HG02623 (cell line): ENCODE measurements around the gene CAMK1.
A peak's percentile ranks its signal among the peaks of the same experiment; 100 is the strongest.
"Not testable (repeated sequence)": the region's sequence is repeated elsewhere in the genome, so short reads cannot be mapped to it uniquely, and the experiment has no call there.

Experiments
- ATAC-seq: cut with Tn5 transposase; IDR thresholded peaks from one replicate; pipeline ENCODE4 v1.9.1; 2021; ENCODE audit warnings: moderate library complexity; ENCODE audit not compliant: unreplicated experiment

CAMK1 gene

GRCh38 chr3:9776896-9777693, 7.3 kb upstream of the CAMK1 start:
- ATAC-seq, result no peak

GRCh38 chr3:9771007-9771406, 1.3 kb upstream of the CAMK1 start:
- ATAC-seq, result not testable (repeated sequence)

GRCh38 chr3:9770276-9770812, 597 bp upstream of the CAMK1 start:
- ATAC-seq, result no peak

GRCh38 chr3:9769012-9769411, 735 bp downstream of the CAMK1 start:
- ATAC-seq, result no peak

- ATAC-seq, result no peak
Observed at GRCh38 chr3:9768141-9768775, 1.5 kb downstream of the CAMK1 start.

- no peak for ATAC-seq
Observed at GRCh38 chr3:9767418-9767817, 2.3 kb downstream of the CAMK1 start.

- ATAC-seq, result no peak
Observed at GRCh38 chr3:9765865-9766264, 3.9 kb downstream of the CAMK1 start.

- no peak for ATAC-seq
Observed at GRCh38 chr3:9762871-9763270, 6.9 kb downstream of the CAMK1 start.

- no peak for ATAC-seq
Observed at GRCh38 chr3:9761919-9762318, 7.8 kb downstream of the CAMK1 start.

GRCh38 chr3:9760779-9761505, 8.8 kb downstream of the CAMK1 start:
- ATAC-seq, result no peak

- ATAC-seq, result no peak
Observed at GRCh38 chr3:9757427-9757826, 12.3 kb downstream of the CAMK1 start.

GRCh38 chr3:9754678-9755077, 15.1 kb downstream of the CAMK1 start:
- ATAC-seq, result no peak

- ATAC-seq, result no peak
Observed at GRCh38 chr3:9750556-9751411, 19.0 kb downstream of the CAMK1 start.

GRCh38 chr3:9749645-9750555, 19.8 kb downstream of the CAMK1 start, which contains the start of gene OGG1:
Gene OGG1 (plus strand): TSS chr3:9749952. CDS start chr3:9750287, 335 bp downstream.
- ATAC-seq, result peak; percentile 90

GRCh38 chr3:9749296-9749644, 20.5 kb downstream of the CAMK1 start:
- no peak for ATAC-seq

- ATAC-seq, result no peak
Observed at GRCh38 chr3:9748031-9748430, 21.7 kb downstream of the CAMK1 start.

GRCh38 chr3:9747267-9747666, 22.5 kb downstream of the CAMK1 start:
- ATAC-seq, result no peak

- ATAC-seq, result no peak
Observed at GRCh38 chr3:9746330-9746729, 23.4 kb downstream of the CAMK1 start.

GRCh38 chr3:9745521-9745920, 24.2 kb downstream of the CAMK1 start:
- ATAC-seq, result no peak

- ATAC-seq, result no peak
Observed at GRCh38 chr3:9744162-9744561, 25.6 kb downstream of the CAMK1 start.
